CD8-positive, alpha-beta memory T cell (primary cell): ENCODE data around the gene HSD17B11. TPM values are rescaled to one million over a fixed set of nuclear protein-coding genes. Genes with fewer than 3 reads are reported as not detected.
"Not testable (repeated sequence)": the region's sequence is repeated elsewhere in the genome, so short reads cannot be mapped to it uniquely, and the experiment has no call there.

ENCODE experiments used
- CTCF ChIA-PET: fragments of 350-600 bp; sonication (Branson Sonifier 250); formaldehyde crosslinking; loops from one replicate; lab custom pipeline; 2021; ENCODE audit warnings: antibody characterized with exemption; lab: Charles Lee
- POLR2A ChIA-PET: fragments of 350-600 bp; sonication (Branson Sonifier 250); formaldehyde crosslinking; loops from one replicate; lab custom pipeline; 2021; ENCODE audit warnings: antibody characterized with exemption; lab: Charles Lee
- DNase-seq, 5 donors: peaks; one replicate each; pipeline versions ENCODE4 v3.0.0 to v3.0.0-alpha.2; 2020 to 2022; ENCODE audit warnings: mixed read lengths in 1 of 5
- H3K27ac ChIP-seq: one replicate; pipeline ENCODE4 v1.7.0; 2013; ENCODE audit warnings: low read depth, mild to moderate bottlenecking, low read length, moderate library complexity
- H3K27me3 ChIP-seq: 2 replicates; pipeline ENCODE4 v1.7.0; 2013; ENCODE audit warnings: low read length, mild to moderate bottlenecking; ENCODE audit not compliant: insufficient read depth, poor library complexity, severe bottlenecking
- H3K36me3 ChIP-seq: 2 replicates; pipeline ENCODE4 v1.7.0; 2013; ENCODE audit warnings: mild to moderate bottlenecking, low read length, moderate library complexity; ENCODE audit not compliant: insufficient read depth
- H3K4me1 ChIP-seq: 2 replicates; pipeline ENCODE4 v1.7.0; 2013; ENCODE audit warnings: mild to moderate bottlenecking, low read length, moderate library complexity; ENCODE audit not compliant: insufficient read depth
- H3K4me3 ChIP-seq: 2 replicates; pipeline ENCODE4 v1.7.0; 2013; ENCODE audit warnings: mild to moderate bottlenecking, low read length
- H3K9me3 ChIP-seq: 2 replicates; pipeline ENCODE4 v1.7.0; 2013; ENCODE audit warnings: mild to moderate bottlenecking, low read length
- H3K27ac Mint-ChIP-seq, 8 donors: one replicate each; pipeline ENCODE4 v1.8.0; 2020 to 2021; ENCODE audit warnings: mixed read lengths in 8 of 8, mild to moderate bottlenecking in 6 of 8, inconsistent platforms in 3 of 8, moderate library complexity in 3 of 8
- H3K27me3 Mint-ChIP-seq, 2 donors: one replicate each; pipeline ENCODE4 v1.8.0; 2020 to 2021; ENCODE audit warnings: mixed read lengths in 2 of 2, mild to moderate bottlenecking in 1 of 2, moderate library complexity in 1 of 2
- H3K36me3 Mint-ChIP-seq, 3 donors: one replicate each; pipeline ENCODE4 v1.8.0; 2020 to 2021; ENCODE audit warnings: mixed read lengths in 3 of 3, inconsistent platforms in 1 of 3, mild to moderate bottlenecking in 1 of 3
- H3K4me1 Mint-ChIP-seq, 3 donors: one replicate each; pipeline ENCODE4 v1.8.0; 2020 to 2021; ENCODE audit warnings: mixed read lengths in 3 of 3, inconsistent platforms in 1 of 3, mild to moderate bottlenecking in 1 of 3
- H3K4me3 Mint-ChIP-seq, 7 donors: one replicate each; pipeline ENCODE4 v1.8.0; 2020 to 2021; ENCODE audit warnings: mixed read lengths in 7 of 7, mild to moderate bottlenecking in 6 of 7, moderate library complexity in 4 of 7, inconsistent platforms in 2 of 7
- H3K9me3 Mint-ChIP-seq, 5 donors: one replicate each; pipeline ENCODE4 v1.8.0; 2020 to 2022; ENCODE audit warnings: mixed read lengths in 5 of 5, mild to moderate bottlenecking in 3 of 5, moderate library complexity in 2 of 5, inconsistent platforms in 1 of 5
- polyA plus RNA-seq: library from polyadenylated mRNA; unstranded; fragments of 300-500 nt; fragmentation: Illumina TruSeq; gene quantifications from one replicate; pipeline ENCODE4 v1.2.3, GENCODE V29; 2021
- total RNA-seq, 2 experiments: library from RNA; stranded (reverse); gene quantifications; one replicate each; pipeline ENCODE4 v1.2.3, GENCODE V29; 2021

HSD17B11 gene
- total and polyA plus RNA-seq, 3 experiments from 2014 or later = 26.7 to 89.0 (median 27.0) TPM

- H3K4me1 Mint-ChIP-seq = peaks cover 0 to 1% (median 0%) of the 10 kb centered on the region in 3 donors
- peak overlapping the region in 4 of 8 donors; percentile 14 to 84 (median 54) for H3K27ac Mint-ChIP-seq
Observed at GRCh38 chr4:87356832-87357526, 34.0 kb downstream of the HSD17B11 start.

GRCh38 chr4:87354168-87355102, 36.6 kb downstream of the HSD17B11 start:
- DNase-seq = no peak
- Histone ChIP-seq H3K4me1 (no peaks in the 10 kb centered on the region), H3K4me3 (no peak overlapping the region), H3K27me3 (no peaks in the 10 kb centered on the region), H3K9me3 (no peaks in the 10 kb centered on the region), H3K36me3 (peaks cover 4% of the 10 kb centered on the region), H3K27ac (no peak overlapping the region)
- CTCF ChIA-PET = interaction anchor here (1.1 kb wide), 1 partner anchor 36 kb away, joined by 3 read pairs; the partner anchor contains the start of gene HSD17B11
- Mint-ChIP-seq H3K36me3 (peaks cover 6 to 51% (median 16%) of the 10 kb centered on the region in 3 donors), H3K4me3 (no peak overlapping the region), H3K27me3 (no peaks in the 10 kb centered on the region), H3K27ac (no peak overlapping the region), H3K9me3 (no peaks in the 10 kb centered on the region), H3K4me1 (no peaks in the 10 kb centered on the region)
- POLR2A ChIA-PET = no interaction called here

More at GRCh38 chr4:87356832-87357526, 34.0 kb downstream of the HSD17B11 start:
- DNase-seq = no peak
- H3K4me1 ChIP-seq = no peaks in the 10 kb centered on the region
- Mint-ChIP-seq H3K27me3 (no peaks in the 10 kb centered on the region), H3K9me3 (no peaks in the 10 kb centered on the region), H3K36me3 (peaks cover 7 to 70% (median 16%) of the 10 kb centered on the region in 3 donors), H3K4me3 (no peak overlapping the region)
- POLR2A ChIA-PET = no interaction called here
- no peak overlapping the region for H3K4me3 ChIP-seq
- H3K27me3 ChIP-seq = no peaks in the 10 kb centered on the region
- no peaks in the 10 kb centered on the region for H3K9me3 ChIP-seq
- no peak overlapping the region for H3K27ac ChIP-seq
- peaks cover 4% of the 10 kb centered on the region for H3K36me3 ChIP-seq
- CTCF ChIA-PET = interaction anchor here (0.7 kb wide), 1 partner anchor 110 kb away, joined by 3 read pairs; no protein-coding TSS in a partner anchor

- peak in 3 of 5 donors; percentile 2 to 47 (median 14) for DNase-seq
- ChIA-PET CTCF (interaction anchor here (1.1 kb wide), 1 partner anchor 37 kb away, joined by 3 read pairs; the partner anchor contains the start of gene HSD17B11), POLR2A (no interaction called here)
- H3K4me1 ChIP-seq = no peaks in the 10 kb centered on the region
- H3K27me3 ChIP-seq = no peaks in the 10 kb centered on the region
- Mint-ChIP-seq H3K27me3 (no peaks in the 10 kb centered on the region), H3K4me1 (no peaks in the 10 kb centered on the region), H3K36me3 (peaks cover 3 to 44% (median 16%) of the 10 kb centered on the region in 3 donors), H3K27ac (no peak overlapping the region), H3K4me3 (no peak overlapping the region), H3K9me3 (no peaks in the 10 kb centered on the region)
- H3K9me3 ChIP-seq = no peaks in the 10 kb centered on the region
- no peak overlapping the region for H3K27ac ChIP-seq
- H3K4me3 ChIP-seq = no peak overlapping the region
- H3K36me3 ChIP-seq = peaks cover 4% of the 10 kb centered on the region
Observed at GRCh38 chr4:87353592-87353991, 37.4 kb downstream of the HSD17B11 start.

GRCh38 chr4:87345139-87345538, 45.8 kb downstream of the HSD17B11 start:
- H3K4me1 ChIP-seq = no peaks in the 10 kb centered on the region
- Mint-ChIP-seq H3K4me3 (no peak overlapping the region), H3K27me3 (no peaks in the 10 kb centered on the region), H3K9me3 (peaks cover 2 to 20% (median 17%) of the 10 kb centered on the region in 5 donors), H3K27ac (no peak overlapping the region), H3K4me1 (peaks cover 4 to 6% (median 5%) of the 10 kb centered on the region in 3 donors), H3K36me3 (peaks cover 31 to 57% (median 39%) of the 10 kb centered on the region in 3 donors)
- DNase-seq = no peak
- H3K36me3 ChIP-seq = no peaks in the 10 kb centered on the region
- no peaks in the 10 kb centered on the region for H3K27me3 ChIP-seq
- POLR2A ChIA-PET = no interaction called here
- no peak overlapping the region for H3K27ac ChIP-seq
- H3K9me3 ChIP-seq = no peaks in the 10 kb centered on the region
- H3K4me3 ChIP-seq = no peak overlapping the region
- CTCF ChIA-PET = no interaction called here

- no peaks in the 10 kb centered on the region for H3K27me3 Mint-ChIP-seq
Observed at GRCh38 chr4:87342872-87343271, 48.1 kb downstream of the HSD17B11 start.

GRCh38 chr4:87341954-87342635, 48.9 kb downstream of the HSD17B11 start:
- H3K4me3 Mint-ChIP-seq, DNase-seq, H3K4me1 Mint-ChIP-seq, POLR2A ChIA-PET, CTCF ChIA-PET, H3K9me3 ChIP-seq, H3K4me3 ChIP-seq, H3K27ac Mint-ChIP-seq, H3K36me3 ChIP-seq, H3K4me1 ChIP-seq, H3K27me3 ChIP-seq, H3K27ac ChIP-seq, H3K27me3 Mint-ChIP-seq: not testable (repeated sequence)
- peaks cover 50 to 85% (median 70%) of the 10 kb centered on the region in 3 donors for H3K36me3 Mint-ChIP-seq
- H3K9me3 Mint-ChIP-seq = peaks cover 2 to 25% (median 17%) of the 10 kb centered on the region in 5 donors

More at GRCh38 chr4:87342872-87343271, 48.1 kb downstream of the HSD17B11 start:
- H3K4me1 Mint-ChIP-seq = peaks cover 4 to 6% (median 5%) of the 10 kb centered on the region in 3 donors
- peaks cover 2 to 22% (median 17%) of the 10 kb centered on the region in 5 donors for H3K9me3 Mint-ChIP-seq
- DNase-seq = no peak
- peaks cover 8% of the 10 kb centered on the region for H3K36me3 ChIP-seq
- no peaks in the 10 kb centered on the region for H3K4me1 ChIP-seq
- CTCF ChIA-PET = no interaction called here
- no peaks in the 10 kb centered on the region for H3K27me3 ChIP-seq
- no peak overlapping the region for H3K27ac ChIP-seq
- H3K36me3 Mint-ChIP-seq = peaks cover 45 to 77% (median 62%) of the 10 kb centered on the region in 3 donors
- H3K4me3 Mint-ChIP-seq = no peak overlapping the region
- H3K4me3 ChIP-seq = no peak overlapping the region
- POLR2A ChIA-PET = no interaction called here
- no peak overlapping the region for H3K27ac Mint-ChIP-seq
- H3K9me3 ChIP-seq = no peaks in the 10 kb centered on the region

- Histone ChIP-seq H3K4me1 (no peaks in the 10 kb centered on the region), H3K27me3 (no peaks in the 10 kb centered on the region), H3K4me3 (no peak overlapping the region), H3K36me3 (peaks cover 8% of the 10 kb centered on the region), H3K27ac (no peak overlapping the region), H3K9me3 (no peaks in the 10 kb centered on the region)
- POLR2A ChIA-PET = no interaction called here
- no peak for DNase-seq
- CTCF ChIA-PET = no interaction called here
- Mint-ChIP-seq H3K36me3 (peaks cover 43 to 88% (median 75%) of the 10 kb centered on the region in 3 donors), H3K27me3 (no peaks in the 10 kb centered on the region), H3K9me3 (peaks cover 3 to 18% (median 14%) of the 10 kb centered on the region in 5 donors), H3K4me3 (no peak overlapping the region), H3K4me1 (peaks cover 3 to 5% (median 4%) of the 10 kb centered on the region in 3 donors), H3K27ac (no peak overlapping the region)
Observed at GRCh38 chr4:87339440-87339839, 51.5 kb downstream of the HSD17B11 start.
